ENCODE data around the gene LPGAT1.

Gene LPGAT1

DNA sequence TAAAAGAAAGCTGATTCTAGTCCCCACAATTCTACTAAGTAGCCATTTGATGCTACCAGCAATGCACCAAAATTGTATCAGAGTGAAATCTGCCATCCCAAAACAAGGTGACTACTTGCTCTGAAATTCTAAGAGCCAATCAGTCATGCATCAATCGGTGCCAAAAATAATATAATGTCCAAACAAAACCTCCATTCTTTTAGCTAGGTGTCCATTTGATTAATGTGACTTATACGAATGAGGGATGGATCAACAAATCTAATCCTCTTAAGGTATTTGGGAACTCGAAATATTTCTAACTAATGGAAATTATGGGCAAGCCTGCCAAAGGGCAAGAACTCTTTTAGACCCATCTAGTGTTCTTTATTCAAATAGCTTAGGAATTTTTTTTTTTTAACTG is 88.8 kb downstream of the LPGAT1 start:
- Histone ChIP-seq H3K36me3 (ENCODE audit: control insufficient read depth in 4 of 4, insufficient read depth in 4 of 4, low read length in 3 of 4) (peaks cover 0 to 2% (median 0%) of the 10 kb centered on the region in 4 experiments), H3K4me1 (ENCODE audit: control extremely low read depth in 1 of 4, control insufficient read depth in 4 of 4, insufficient read depth in 4 of 4, low read length in 3 of 4) (peaks cover 4 to 21% (median 12%) of the 10 kb centered on the region in 4 experiments), H3K27ac (ENCODE audit: insufficient read depth in 1 of 2, low read depth in 1 of 2, low read length in 2 of 2, poor library complexity in 1 of 2, severe bottlenecking in 2 of 2) (no peak overlapping the region), H3K9me3 (ENCODE audit: control extremely low read depth in 1 of 5, control insufficient read depth in 4 of 5, insufficient read depth in 2 of 5, low read depth in 1 of 5, low read length in 4 of 5) (no peaks in the 10 kb centered on the region), H3K27me3 (replicated peaks in 2 of 5; ENCODE audit: control insufficient read depth in 4 of 5, insufficient read depth in 5 of 5, low read length in 4 of 5) (no peaks in the 10 kb centered on the region), H3K4me3 (ENCODE audit: control insufficient read depth in 1 of 7, extremely low read depth in 1 of 7, insufficient read depth in 4 of 7, low read depth in 2 of 7, low read length in 6 of 7) (no peak overlapping the region)
- CTCF ChIA-PET, result interaction anchor here (1.1 to 2.0 kb wide), 2 partner anchors 10 to 42 kb away, joined by 3 to 10 read pairs; no protein-coding TSS in a partner anchor
- POLR2A ChIA-PET, result interaction anchor here (0.6 kb wide), 1 partner anchor 459 kb away, joined by 3 read pairs; no protein-coding TSS in a partner anchor
- no peak for DNase-seq
- 100% methylated on average over 2 of the region's 3 CpGs for WGBS (ENCODE audit: insufficient coverage)

GRCh38 chr1:211741116-211741515 is 89.4 kb downstream of the LPGAT1 start:
- no peaks in the 10 kb centered on the region for H3K36me3 ChIP-seq (ENCODE audit: control insufficient read depth in 4 of 4, insufficient read depth in 4 of 4, low read length in 3 of 4)
- no peak overlapping the region for H3K27ac ChIP-seq (ENCODE audit: insufficient read depth in 1 of 2, low read depth in 1 of 2, low read length in 2 of 2, poor library complexity in 1 of 2, severe bottlenecking in 2 of 2)
- no peak for DNase-seq
- ChIA-PET POLR2A (no interaction called here), CTCF (no interaction called here)
- 96% methylated on average over 3 of the region's 9 CpGs for WGBS (ENCODE audit: insufficient coverage)
- H3K4me3 ChIP-seq (ENCODE audit: control insufficient read depth in 1 of 7, extremely low read depth in 1 of 7, insufficient read depth in 4 of 7, low read depth in 2 of 7, low read length in 6 of 7), result no peak overlapping the region
- peaks cover 4 to 21% (median 12%) of the 10 kb centered on the region in 4 experiments for H3K4me1 ChIP-seq (ENCODE audit: control extremely low read depth in 1 of 4, control insufficient read depth in 4 of 4, insufficient read depth in 4 of 4, low read length in 3 of 4)
- H3K9me3 ChIP-seq (ENCODE audit: control extremely low read depth in 1 of 5, control insufficient read depth in 4 of 5, insufficient read depth in 2 of 5, low read depth in 1 of 5, low read length in 4 of 5), result no peaks in the 10 kb centered on the region
- H3K27me3 ChIP-seq (replicated peaks in 2 of 5; ENCODE audit: control insufficient read depth in 4 of 5, insufficient read depth in 5 of 5, low read length in 4 of 5), result no peaks in the 10 kb centered on the region

DNA sequence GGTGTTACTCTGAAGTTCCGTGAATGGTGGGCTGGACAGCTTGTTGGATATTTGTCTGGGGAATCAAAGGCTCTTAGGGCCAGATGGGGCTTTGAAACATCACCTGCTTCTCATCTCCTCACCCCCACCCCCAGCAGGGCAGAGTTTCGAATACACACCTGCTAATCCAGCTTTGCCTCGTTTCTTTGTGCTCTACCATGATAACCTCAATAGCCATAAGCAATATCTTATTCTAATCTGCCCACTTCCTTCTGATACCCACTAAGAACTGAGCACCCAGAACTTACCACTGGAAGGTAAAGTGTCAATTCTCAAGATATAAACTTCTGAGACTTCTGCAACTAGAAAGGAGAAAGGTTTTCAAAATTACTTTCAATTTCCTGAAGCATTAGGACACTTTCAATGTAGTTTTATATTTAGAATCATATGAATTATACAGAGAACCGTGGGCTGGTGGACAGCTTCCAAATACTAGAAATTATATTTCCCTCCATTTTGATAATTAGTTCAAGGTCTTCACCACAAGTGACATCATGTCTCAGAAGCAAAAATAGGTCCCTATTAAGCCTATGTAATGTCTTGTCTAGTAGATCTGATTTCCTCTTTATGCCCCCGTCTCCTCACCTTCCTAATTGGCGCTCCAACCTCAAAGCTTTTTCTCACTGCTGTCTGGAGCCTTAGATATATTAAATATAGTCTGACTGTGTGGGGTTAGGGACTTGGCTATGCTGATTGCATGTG is 90.7 kb downstream of the LPGAT1 start:
- CTCF ChIA-PET, result interaction anchor here (1.2 to 1.4 kb wide), 3 partner anchors 22 to 88 kb away, joined by 3 to 4 read pairs (median 3); no protein-coding TSS in a partner anchor
- Histone ChIP-seq H3K4me3 (ENCODE audit: control insufficient read depth in 1 of 7, extremely low read depth in 1 of 7, insufficient read depth in 4 of 7, low read depth in 2 of 7, low read length in 6 of 7) (no peak overlapping the region), H3K4me1 (ENCODE audit: control extremely low read depth in 1 of 4, control insufficient read depth in 4 of 4, insufficient read depth in 4 of 4, low read length in 3 of 4) (peaks cover 4 to 21% (median 12%) of the 10 kb centered on the region in 4 experiments), H3K27me3 (replicated peaks in 2 of 5; ENCODE audit: control insufficient read depth in 4 of 5, insufficient read depth in 5 of 5, low read length in 4 of 5) (no peaks in the 10 kb centered on the region), H3K36me3 (ENCODE audit: control insufficient read depth in 4 of 4, insufficient read depth in 4 of 4, low read length in 3 of 4) (no peaks in the 10 kb centered on the region), H3K27ac (ENCODE audit: insufficient read depth in 1 of 2, low read depth in 1 of 2, low read length in 2 of 2, poor library complexity in 1 of 2, severe bottlenecking in 2 of 2) (no peak overlapping the region), H3K9me3 (ENCODE audit: control extremely low read depth in 1 of 5, control insufficient read depth in 4 of 5, insufficient read depth in 2 of 5, low read depth in 1 of 5, low read length in 4 of 5) (no peaks in the 10 kb centered on the region)
- POLR2A ChIA-PET, result no interaction called here
- 56% methylated on average over 2 of the region's 6 CpGs for WGBS (ENCODE audit: insufficient coverage)
- peak in 2 of 3 donors; percentile 22 to 35 for DNase-seq

GRCh38 chr1:211738691-211739301 is 91.8 kb downstream of the LPGAT1 start:
- H3K4me3 ChIP-seq (ENCODE audit: control insufficient read depth in 1 of 7, extremely low read depth in 1 of 7, insufficient read depth in 4 of 7, low read depth in 2 of 7, low read length in 6 of 7), result peak overlapping the region in 1 of 7 experiments; percentile 27
- H3K27ac ChIP-seq (ENCODE audit: insufficient read depth in 1 of 2, low read depth in 1 of 2, low read length in 2 of 2, poor library complexity in 1 of 2, severe bottlenecking in 2 of 2), result no peak overlapping the region
- no peaks in the 10 kb centered on the region for H3K36me3 ChIP-seq (ENCODE audit: control insufficient read depth in 4 of 4, insufficient read depth in 4 of 4, low read length in 3 of 4)
- ChIA-PET POLR2A (no interaction called here), CTCF (interaction anchor here (1.2 to 1.4 kb wide), 3 partner anchors 21 to 89 kb away, joined by 3 to 4 read pairs (median 3); no protein-coding TSS in a partner anchor)
- WGBS (ENCODE audit: insufficient coverage), result 74% methylated on average over 2 of the region's 2 CpGs
- peaks cover 4 to 21% (median 12%) of the 10 kb centered on the region in 4 experiments for H3K4me1 ChIP-seq (ENCODE audit: control extremely low read depth in 1 of 4, control insufficient read depth in 4 of 4, insufficient read depth in 4 of 4, low read length in 3 of 4)
- no peaks in the 10 kb centered on the region for H3K27me3 ChIP-seq (replicated peaks in 2 of 5; ENCODE audit: control insufficient read depth in 4 of 5, insufficient read depth in 5 of 5, low read length in 4 of 5)
- H3K9me3 ChIP-seq (ENCODE audit: control extremely low read depth in 1 of 5, control insufficient read depth in 4 of 5, insufficient read depth in 2 of 5, low read depth in 1 of 5, low read length in 4 of 5), result no peaks in the 10 kb centered on the region
- DNase-seq, result peak in 2 of 3 donors; percentile 57 to 63

DNA sequence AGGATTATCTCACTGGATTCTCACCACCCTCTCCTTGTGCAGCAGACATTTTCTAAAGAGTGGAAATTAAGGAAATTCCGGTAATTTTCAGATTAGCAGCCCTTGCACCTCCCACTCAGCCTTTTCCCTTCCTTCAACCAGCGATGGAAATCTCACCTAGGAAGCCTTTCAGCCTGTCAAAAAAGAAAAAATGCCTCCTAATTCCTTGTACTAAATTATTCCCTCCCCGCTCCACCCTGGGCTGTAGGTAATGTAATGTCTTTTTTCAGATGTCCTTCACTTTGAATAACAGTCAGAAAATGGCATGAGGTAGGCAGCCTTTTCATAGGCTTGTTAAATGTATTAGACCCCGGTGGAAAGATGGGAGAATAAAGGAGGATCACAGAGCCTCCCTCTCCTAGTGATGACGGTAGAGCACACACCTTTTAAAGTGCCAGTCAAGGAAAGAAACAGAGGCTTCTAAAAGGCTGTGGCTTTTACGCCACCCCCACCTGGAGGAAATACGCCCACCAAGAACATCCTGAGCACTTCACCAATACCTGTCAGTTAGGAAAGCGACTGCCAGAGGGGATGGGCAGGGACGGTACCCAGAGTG is 92.4 kb downstream of the LPGAT1 start:
- H3K4me3 ChIP-seq (ENCODE audit: control insufficient read depth in 1 of 7, extremely low read depth in 1 of 7, insufficient read depth in 4 of 7, low read depth in 2 of 7, low read length in 6 of 7), result no peak overlapping the region
- no peak overlapping the region for H3K27ac ChIP-seq (ENCODE audit: insufficient read depth in 1 of 2, low read depth in 1 of 2, low read length in 2 of 2, poor library complexity in 1 of 2, severe bottlenecking in 2 of 2)
- H3K27me3 ChIP-seq (replicated peaks in 2 of 5; ENCODE audit: control insufficient read depth in 4 of 5, insufficient read depth in 5 of 5, low read length in 4 of 5), result no peaks in the 10 kb centered on the region
- H3K9me3 ChIP-seq (ENCODE audit: control extremely low read depth in 1 of 5, control insufficient read depth in 4 of 5, insufficient read depth in 2 of 5, low read depth in 1 of 5, low read length in 4 of 5), result no peaks in the 10 kb centered on the region
- POLR2A ChIA-PET, result no interaction called here
- CTCF ChIA-PET, result interaction anchor here (1.4 kb wide), 2 partner anchors 48 to 90 kb away, joined by 3 to 4 read pairs; no protein-coding TSS in a partner anchor
- 82% methylated on average over 8 of the region's 9 CpGs for whole genome bisulfite sequencing (ENCODE audit: insufficient coverage)
- no peaks in the 10 kb centered on the region for H3K36me3 ChIP-seq (ENCODE audit: control insufficient read depth in 4 of 4, insufficient read depth in 4 of 4, low read length in 3 of 4)
- DNase-seq, result no peak
- peaks cover 4 to 21% (median 12%) of the 10 kb centered on the region in 4 experiments for H3K4me1 ChIP-seq (ENCODE audit: control extremely low read depth in 1 of 4, control insufficient read depth in 4 of 4, insufficient read depth in 4 of 4, low read length in 3 of 4)

- no peaks in the 10 kb centered on the region for H3K9me3 ChIP-seq (ENCODE audit: control extremely low read depth in 1 of 5, control insufficient read depth in 4 of 5, insufficient read depth in 2 of 5, low read depth in 1 of 5, low read length in 4 of 5)
- H3K36me3 ChIP-seq (ENCODE audit: control insufficient read depth in 4 of 4, insufficient read depth in 4 of 4, low read length in 3 of 4), result no peaks in the 10 kb centered on the region
- peaks cover 4 to 21% (median 12%) of the 10 kb centered on the region in 4 experiments for H3K4me1 ChIP-seq (ENCODE audit: control extremely low read depth in 1 of 4, control insufficient read depth in 4 of 4, insufficient read depth in 4 of 4, low read length in 3 of 4)
- no peak overlapping the region for H3K27ac ChIP-seq (ENCODE audit: insufficient read depth in 1 of 2, low read depth in 1 of 2, low read length in 2 of 2, poor library complexity in 1 of 2, severe bottlenecking in 2 of 2)
- no peak for DNase-seq
- over 99% methylated on average over 10 of the region's 15 CpGs for WGBS (ENCODE audit: insufficient coverage)
- H3K4me3 ChIP-seq (ENCODE audit: control insufficient read depth in 1 of 7, extremely low read depth in 1 of 7, insufficient read depth in 4 of 7, low read depth in 2 of 7, low read length in 6 of 7), result no peak overlapping the region
- ChIA-PET POLR2A (no interaction called here), CTCF (interaction anchor here (1.3 kb wide), 1 partner anchor 28 kb away, joined by 3 read pairs; no protein-coding TSS in a partner anchor)
- H3K27me3 ChIP-seq (replicated peaks in 2 of 5; ENCODE audit: control insufficient read depth in 4 of 5, insufficient read depth in 5 of 5, low read length in 4 of 5), result no peaks in the 10 kb centered on the region
Measured at GRCh38 chr1:211737115-211738035, 93.2 kb downstream of the LPGAT1 start.
